Smooth muscle cell (in vitro differentiated cells): ENCODE measurements around the gene DET1. TPM values are rescaled to one million over a fixed set of nuclear protein-coding genes. Genes with fewer than 3 reads are reported as not detected.

ENCODE experiments used
- DNase-seq: peaks from one replicate; lab custom pipeline; 2025; ENCODE audit not compliant: unreplicated experiment; lab: John Stamatoyannopoulos, UW
- H2AFZ ChIP-seq: fragments of 200-600 bp; sonication (generic); 2 replicates; pipeline ENCODE4 v1.6.0; 2016; ENCODE audit warnings: antibody characterized with exemption, low read depth, mild to moderate bottlenecking
- H3F3A ChIP-seq: fragments of 200-600 bp; sonication (generic); 2 replicates; pipeline ENCODE4 v1.6.0; 2017; ENCODE audit warnings: antibody characterized with exemption, low read depth
- H3K27ac ChIP-seq: fragments of 200-600 bp; sonication (generic); 2 replicates; pipeline ENCODE4 v1.5.1; 2016; ENCODE audit warnings: low read depth, mild to moderate bottlenecking
- H3K27me3 ChIP-seq: fragments of 200-600 bp; sonication (generic); 2 replicates; pipeline ENCODE4 v1.6.1; 2016; ENCODE audit warnings: low read depth, mild to moderate bottlenecking
- H3K36me3 ChIP-seq: fragments of 200-600 bp; sonication (generic); 2 replicates; pipeline ENCODE4 v1.5.1; 2016; ENCODE audit warnings: low read depth
- H3K4me1 ChIP-seq: fragments of 200-600 bp; sonication (generic); 2 replicates; pipeline ENCODE4 v1.5.1; 2016; ENCODE audit warnings: low read depth
- H3K4me2 ChIP-seq: fragments of 200-600 bp; sonication (generic); 2 replicates; pipeline ENCODE4 v1.6.0; 2016; ENCODE audit warnings: mild to moderate bottlenecking
- H3K4me3 ChIP-seq: fragments of 200-600 bp; sonication (generic); 2 replicates; pipeline ENCODE4 v1.5.1; 2016; ENCODE audit warnings: mild to moderate bottlenecking
- H3K79me2 ChIP-seq: fragments of 200-600 bp; sonication (generic); 2 replicates; pipeline ENCODE4 v1.6.0; 2016; ENCODE audit warnings: low read depth, mild to moderate bottlenecking
- H3K9ac ChIP-seq: fragments of 200-600 bp; sonication (generic); 2 replicates; pipeline ENCODE4 v1.6.0; 2016; ENCODE audit warnings: low read depth
- H3K9me3 ChIP-seq: fragments of 200-600 bp; sonication (generic); replicated peaks from 2 replicates; pipeline ENCODE4 v1.5.1; 2016; ENCODE audit warnings: low read depth
- H4K20me1 ChIP-seq: fragments of 200-600 bp; sonication (generic); 2 replicates; pipeline ENCODE4 v1.6.0; 2016; ENCODE audit warnings: low read depth
- WGBS: methylation state at CpG from one replicate; pipeline ENCODE4 v1.1.7; 2016; ENCODE audit warnings: low lambda C conversion rate; 5-methylcytosine and 5-hydroxymethylcytosine counted together
- polyA plus RNA-seq: library from polyadenylated mRNA; unstranded; fragments of >200 nt; fragmentation: Nextera tagmentation; extraction: Ambion mirVana; gene quantifications from 2 replicates; pipeline ENCODE4 v1.2.1, GENCODE V29; 2016
- total RNA-seq: library from RNA; depleted of rRNA; stranded (reverse); fragments of >200 nt; gene quantifications from 2 replicates; pipeline ENCODE4 v1.2.3, GENCODE V29; 2014
- TF ChIP-seq, protein P1 (sequence below): fragments of 200-600 bp; sonication (generic); IDR thresholded peaks from 2 replicates; pipeline ENCODE4 v1.5.1; 2017; ENCODE audit warnings: borderline replicate concordance, mild to moderate bottlenecking, antibody characterized with exemption; ENCODE audit not compliant: insufficient read depth, poor library complexity, severe bottlenecking

The DET1 gene
- total and polyA plus RNA-seq, 2 experiments from 2014 or later = 4.3 to 6.0 TPM

DNA sequence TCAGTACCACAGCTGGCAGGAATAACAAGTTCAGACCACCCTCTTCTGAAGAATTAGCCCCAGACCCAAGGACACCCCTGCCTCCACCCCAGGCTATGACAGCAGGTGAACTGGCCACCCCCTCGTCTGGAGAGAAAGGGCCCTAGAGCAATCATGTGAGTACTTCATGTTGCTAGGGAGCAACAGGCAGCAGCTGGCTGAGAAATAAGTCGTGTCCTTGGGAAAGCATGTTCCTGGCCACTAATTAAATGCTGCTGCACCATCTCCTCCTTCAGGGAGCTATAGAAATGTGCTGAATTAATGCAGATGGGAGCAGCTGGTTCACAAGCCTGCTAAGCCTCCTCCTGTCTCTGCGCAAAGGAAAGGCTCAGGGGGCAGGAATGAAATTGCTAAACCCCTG is 47.5 kb downstream of the DET1 start:
- TF ChIP-seq, protein P1, sequence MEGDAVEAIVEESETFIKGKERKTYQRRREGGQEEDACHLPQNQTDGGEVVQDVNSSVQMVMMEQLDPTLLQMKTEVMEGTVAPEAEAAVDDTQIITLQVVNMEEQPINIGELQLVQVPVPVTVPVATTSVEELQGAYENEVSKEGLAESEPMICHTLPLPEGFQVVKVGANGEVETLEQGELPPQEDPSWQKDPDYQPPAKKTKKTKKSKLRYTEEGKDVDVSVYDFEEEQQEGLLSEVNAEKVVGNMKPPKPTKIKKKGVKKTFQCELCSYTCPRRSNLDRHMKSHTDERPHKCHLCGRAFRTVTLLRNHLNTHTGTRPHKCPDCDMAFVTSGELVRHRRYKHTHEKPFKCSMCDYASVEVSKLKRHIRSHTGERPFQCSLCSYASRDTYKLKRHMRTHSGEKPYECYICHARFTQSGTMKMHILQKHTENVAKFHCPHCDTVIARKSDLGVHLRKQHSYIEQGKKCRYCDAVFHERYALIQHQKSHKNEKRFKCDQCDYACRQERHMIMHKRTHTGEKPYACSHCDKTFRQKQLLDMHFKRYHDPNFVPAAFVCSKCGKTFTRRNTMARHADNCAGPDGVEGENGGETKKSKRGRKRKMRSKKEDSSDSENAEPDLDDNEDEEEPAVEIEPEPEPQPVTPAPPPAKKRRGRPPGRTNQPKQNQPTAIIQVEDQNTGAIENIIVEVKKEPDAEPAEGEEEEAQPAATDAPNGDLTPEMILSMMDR = no peak
- DNase-seq = no peak
- Histone ChIP-seq H3K27me3 (no peaks in the 10 kb centered on the region), H3K4me2 (no peak overlapping the region), H3K27ac (no peak overlapping the region), H3F3A (no peaks in the 10 kb centered on the region), H2AFZ (no peak overlapping the region), H3K4me1 (no peaks in the 10 kb centered on the region), H3K36me3 (no peaks in the 10 kb centered on the region), H3K9ac (no peak overlapping the region), H4K20me1 (no peaks in the 10 kb centered on the region), H3K79me2 (no peaks in the 10 kb centered on the region), H3K4me3 (no peak overlapping the region), H3K9me3 (no peaks in the 10 kb centered on the region)
- 84% methylated on average over 3 of the region's 3 CpGs for WGBS

DNA sequence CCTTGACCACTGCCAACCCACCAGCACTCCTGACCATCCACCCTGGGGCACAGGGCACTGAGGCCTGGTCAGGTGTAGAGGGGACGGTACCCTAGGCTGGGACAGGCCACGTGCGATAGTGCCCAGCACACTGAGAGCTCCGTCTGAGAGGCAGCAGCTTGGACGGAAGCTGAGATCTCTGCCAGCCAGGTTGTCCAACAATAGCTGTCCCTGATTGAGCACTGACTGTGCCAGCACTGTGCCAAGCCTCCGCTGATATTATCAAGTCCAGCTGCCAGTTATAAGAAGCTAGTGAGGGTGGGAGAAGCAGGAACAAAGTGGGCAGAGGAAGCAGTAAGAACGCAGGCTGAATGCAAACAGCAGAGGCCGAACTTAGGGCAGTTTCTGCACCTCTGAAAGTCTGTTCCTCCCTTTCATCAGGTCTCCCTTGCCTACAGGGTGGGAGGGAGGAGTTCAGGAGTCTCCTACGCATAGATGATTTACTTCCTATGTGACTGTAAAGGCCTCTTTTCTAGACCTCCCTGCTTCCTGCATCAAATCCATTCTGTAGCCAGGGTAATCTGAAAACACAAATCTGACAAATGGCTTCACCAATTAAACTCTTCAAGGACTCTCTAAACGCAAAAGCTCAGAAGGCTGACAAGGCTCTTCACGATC is 49.2 kb downstream of the DET1 start:
- TF ChIP-seq, protein P1 = no peak
- no peak for DNase-seq
- Histone ChIP-seq H3K4me1 (no peaks in the 10 kb centered on the region), H3K9ac (no peak overlapping the region), H3K79me2 (no peaks in the 10 kb centered on the region), H2AFZ (no peak overlapping the region), H4K20me1 (no peaks in the 10 kb centered on the region), H3K9me3 (no peaks in the 10 kb centered on the region), H3K4me2 (no peak overlapping the region), H3K4me3 (no peak overlapping the region), H3K36me3 (no peaks in the 10 kb centered on the region), H3K27me3 (no peaks in the 10 kb centered on the region), H3F3A (no peaks in the 10 kb centered on the region), H3K27ac (no peak overlapping the region)
- 89% methylated on average over 11 of the region's 11 CpGs for WGBS

DNA sequence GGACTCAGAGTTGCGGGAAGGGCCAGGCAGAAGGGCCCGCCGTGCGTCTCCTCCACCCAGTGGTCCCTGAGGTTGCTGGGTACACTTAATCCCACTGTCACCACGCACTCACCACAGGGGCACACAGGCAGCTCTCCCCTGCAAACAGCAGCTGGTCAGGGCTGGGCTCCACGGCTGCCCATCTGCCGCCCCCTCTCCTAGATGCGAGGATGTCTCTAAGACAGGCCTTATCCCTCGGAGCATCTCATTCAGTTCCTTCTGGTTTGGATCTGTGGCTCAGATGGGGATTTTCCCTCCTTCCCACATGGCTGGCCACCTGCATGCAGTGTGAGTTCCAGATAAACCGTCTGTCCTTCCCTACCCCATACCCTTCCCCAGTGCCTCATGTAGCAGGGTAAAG is 52.6 kb downstream of the DET1 start:
- no peaks in the 10 kb centered on the region for H4K20me1 ChIP-seq
- H3K4me1 ChIP-seq = no peaks in the 10 kb centered on the region
- WGBS = 91% methylated on average over 10 of the region's 10 CpGs
- no peak overlapping the region for H3K9ac ChIP-seq
- H2AFZ ChIP-seq = no peak overlapping the region
- no peak overlapping the region for H3K4me2 ChIP-seq
- no peaks in the 10 kb centered on the region for H3K36me3 ChIP-seq
- no peaks in the 10 kb centered on the region for H3K9me3 ChIP-seq
- DNase-seq = no peak
- TF ChIP-seq, protein P1 = no peak
- no peaks in the 10 kb centered on the region for H3K79me2 ChIP-seq
- no peaks in the 10 kb centered on the region for H3K27me3 ChIP-seq
- H3K27ac ChIP-seq = no peak overlapping the region
- H3K4me3 ChIP-seq = no peak overlapping the region
- no peaks in the 10 kb centered on the region for H3F3A ChIP-seq

DNA sequence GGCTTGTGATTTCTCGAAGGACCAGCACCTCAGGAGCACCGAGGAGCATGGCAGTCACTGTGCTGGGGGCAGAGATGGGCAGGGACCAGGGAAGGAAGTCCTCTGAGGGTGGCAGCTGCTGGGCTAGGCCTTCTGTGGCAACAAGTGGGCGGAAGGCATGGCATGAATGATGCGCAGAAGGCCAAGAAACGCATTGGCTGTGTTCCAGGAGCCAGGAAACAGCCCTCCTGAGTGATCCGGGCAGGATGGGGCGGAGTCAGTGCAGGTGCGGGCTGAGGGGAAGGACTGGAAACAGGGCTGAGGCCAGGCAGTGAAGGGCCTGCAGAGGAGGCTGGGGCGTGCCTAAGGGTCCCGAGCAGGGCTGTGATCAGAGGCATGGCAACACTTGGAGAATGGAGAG is 55.3 kb downstream of the DET1 start:
- Histone ChIP-seq H4K20me1 (no peaks in the 10 kb centered on the region), H3K4me1 (peaks cover 3% of the 10 kb centered on the region), H3K27ac (no peak overlapping the region), H3K9me3 (no peaks in the 10 kb centered on the region), H3K27me3 (no peaks in the 10 kb centered on the region), H2AFZ (no peak overlapping the region), H3K36me3 (no peaks in the 10 kb centered on the region), H3F3A (no peaks in the 10 kb centered on the region), H3K9ac (no peak overlapping the region), H3K4me3 (no peak overlapping the region), H3K4me2 (no peak overlapping the region), H3K79me2 (no peaks in the 10 kb centered on the region)
- DNase-seq = no peak
- WGBS = 86% methylated on average over 10 of the region's 10 CpGs
- TF ChIP-seq, protein P1 = no peak
